Endothelial cell of umbilical vein (primary cell): ENCODE measurements around the gene LRFN2. TPM values are rescaled to one million over a fixed set of nuclear protein-coding genes. Genes with fewer than 3 reads are reported as not detected.

Experiments used
- BruUV-seq: library from RNA; stranded (reverse); fragments of 400-500 nt; replicated peaks from 2 replicates; lab custom pipeline; 2021; lab: Mats Ljungman, UMichigan
- CTCF ChIA-PET: fragments of 300-600, 350-600 bp; sonication (Branson Sonifier 250); formaldehyde crosslinking; loops from one replicate; lab custom pipeline; 2021; ENCODE audit warnings: antibody characterized with exemption, inconsistent platforms; lab: Charles Lee
- POLR2A ChIA-PET: fragments of 300-600, 350-600 bp; sonication (Branson Sonifier 250); formaldehyde crosslinking; loops from one replicate; lab custom pipeline; 2021; ENCODE audit warnings: antibody characterized with exemption, inconsistent platforms; lab: Charles Lee
- DNase-seq: peaks from one replicate; pipeline ENCODE4 v3.0.0-alpha.2; 2011; ENCODE audit warnings: low read depth, low spot score
- FAIRE-seq: peaks from 2 replicates; lab custom pipeline; 2011; peaks lifted over from hg19 to GRCh38; lab: Jason Lieb, UNC
- H2AFZ ChIP-seq: 2 replicates; pipeline ENCODE4 v1.6.0; 2012; ENCODE audit warnings: low read depth, low read length, control low read depth, inconsistent platforms
- H3K27ac ChIP-seq: 2 replicates; pipeline ENCODE4 v1.5.1; 2011; ENCODE audit warnings: low read depth, mild to moderate bottlenecking, control low read depth, low read length, moderate library complexity; ENCODE audit not compliant: insufficient read depth
- H3K27me3 ChIP-seq, 2 experiments: 2 replicates each; pipeline versions ENCODE4 v1.6.0 to v1.6.1; 2011; ENCODE audit warnings: low read length in 2 of 2, mixed read lengths in 1 of 2; ENCODE audit not compliant: control insufficient read depth in 2 of 2, insufficient read depth in 2 of 2
- H3K36me3 ChIP-seq, 2 experiments: 2 replicates in 1 of 2; 3 replicates in 1 of 2; pipeline ENCODE4 v1.5.1; 2011; ENCODE audit warnings: low read length in 2 of 2, mild to moderate bottlenecking in 1 of 2, moderate library complexity in 1 of 2; ENCODE audit not compliant: control insufficient read depth in 2 of 2, insufficient read depth in 2 of 2; ENCODE audit errors: extremely low read depth in 1 of 2
- H3K4me1 ChIP-seq: 3 replicates; pipeline ENCODE4 v1.5.1; 2011; ENCODE audit warnings: mild to moderate bottlenecking, low read length; ENCODE audit not compliant: control insufficient read depth, insufficient read depth; ENCODE audit errors: extremely low read depth
- H3K4me2 ChIP-seq: 2 replicates; pipeline ENCODE4 v1.6.1; 2011; ENCODE audit warnings: low read length, control low read depth, mixed read lengths; ENCODE audit not compliant: insufficient read depth
- H3K4me3 ChIP-seq, 3 experiments: fragments of 200-600 bp in 1 of 3; sonication (generic), shearing (Covaris generic) in 1 of 3; replicated peaks in 1 of 3; 2 replicates each; pipeline ENCODE4 v1.5.1; 2011 to 2016; ENCODE audit warnings: control low read depth in 3 of 3, low read length in 3 of 3, mild to moderate bottlenecking in 2 of 3, inconsistent platforms in 1 of 3, low read depth in 1 of 3, moderate library complexity in 1 of 3; ENCODE audit not compliant: insufficient read depth in 1 of 3
- H3K79me2 ChIP-seq: 2 replicates; pipeline ENCODE4 v1.6.0; 2012; ENCODE audit warnings: low read length, inconsistent platforms; ENCODE audit not compliant: control insufficient read depth, insufficient read depth
- H3K9ac ChIP-seq: replicated peaks from 2 replicates; pipeline ENCODE3; 2011; ENCODE audit warnings: low read length, control low read depth; ENCODE audit not compliant: insufficient read depth; ENCODE audit errors: extremely low read depth
- H3K9me1 ChIP-seq: replicated peaks from 3 replicates; pipeline ENCODE4 v1.6.0; 2011; ENCODE audit warnings: mild to moderate bottlenecking, low read length; ENCODE audit not compliant: control insufficient read depth, insufficient read depth; ENCODE audit errors: extremely low read depth
- H3K9me3 ChIP-seq: replicated peaks from 2 replicates; pipeline ENCODE4 v1.5.1; 2012; ENCODE audit warnings: low read length, inconsistent platforms; ENCODE audit not compliant: control insufficient read depth, insufficient read depth
- H4K20me1 ChIP-seq: replicated peaks from 2 replicates; pipeline ENCODE3; 2011; ENCODE audit warnings: mild to moderate bottlenecking, low read length; ENCODE audit not compliant: control insufficient read depth, insufficient read depth; ENCODE audit errors: extremely low read depth
- EZH2 ChIP-seq: IDR thresholded peaks from 2 replicates; pipeline ENCODE4 v1.6.1; 2012; ENCODE audit warnings: borderline replicate concordance, low read depth, mild to moderate bottlenecking, moderate library complexity, low read length, inconsistent platforms; ENCODE audit not compliant: severe bottlenecking
- FOS ChIP-seq: IDR thresholded peaks from 2 replicates; pipeline ENCODE4 v1.6.1; 2011; ENCODE audit warnings: mild to moderate bottlenecking, low read length, moderate library complexity, borderline replicate concordance; ENCODE audit not compliant: insufficient read depth
- GATA2 ChIP-seq: IDR thresholded peaks from 2 replicates; pipeline ENCODE4 v1.7.0; 2011; ENCODE audit warnings: low read depth, mild to moderate bottlenecking, moderate library complexity, mixed read lengths, low read length; ENCODE audit not compliant: insufficient read length, insufficient read depth
- JUN ChIP-seq: IDR thresholded peaks from 2 replicates; pipeline ENCODE4 v1.6.1; 2011; ENCODE audit warnings: borderline replicate concordance, low read depth; ENCODE audit not compliant: insufficient read length, insufficient read depth
- MYC ChIP-seq: IDR thresholded peaks from one replicate; pipeline ENCODE4 v1.6.1; 2011; ENCODE audit warnings: mild to moderate bottlenecking, low read depth, low read length
- POLR2A ChIP-seq: IDR thresholded peaks from 2 replicates; pipeline ENCODE4 v1.6.1; 2012; ENCODE audit warnings: low read depth, mild to moderate bottlenecking, control low read depth, low read length
- POLR2AphosphoS5 ChIP-seq: IDR thresholded peaks from 2 replicates; pipeline ENCODE4 v1.6.1; 2012; ENCODE audit warnings: low read depth, mild to moderate bottlenecking, control low read depth, low read length, moderate library complexity; ENCODE audit not compliant: insufficient read depth
- dilution Hi-C: fragments of 300-500 bp; cut with MboI; formaldehyde crosslinking; loops from one replicate; pipeline ENCODE4 v1.15.0; 2019; ENCODE audit warnings: low sequenced_read_pairs; ENCODE audit not compliant: extremely low pct_ligation_motif_present
- intact Hi-C: fragments of 100-400 bp; cut with micrococcal nuclease; formaldehyde crosslinking; loops from one replicate; pipeline ENCODE4 v1.10.0; 2022
- polyA plus RNA-seq, 4 experiments: library from polyadenylated mRNA; depleted of rRNA in 3 of 4; stranded (reverse) in 3 of 4; unstranded in 1 of 4; fragments of >200 nt; gene quantifications; 2 replicates each; pipeline versions ENCODE4 v1.2.1 to v1.2.3, GENCODE V29; 2011 to 2012; ENCODE audit warnings: missing spikeins in 1 of 4
- total RNA-seq: library from RNA; stranded (reverse); gene quantifications from 2 replicates; pipeline ENCODE4 v1.2.3, GENCODE V29; 2021
- TF ChIP-seq, protein P1 (sequence below): IDR thresholded peaks from 2 replicates; pipeline ENCODE4 v1.6.1; 2011; ENCODE audit not compliant: insufficient read depth, insufficient read length
- TF ChIP-seq, protein P2 (sequence below), 2 donors: IDR thresholded peaks; 1 replicate in 1 of 2; 2 replicates in 1 of 2; pipeline ENCODE4 v1.5.1; 2011; ENCODE audit warnings: low read length in 2 of 2, mild to moderate bottlenecking in 2 of 2, moderate library complexity in 2 of 2, control low read depth in 1 of 2, inconsistent platforms in 1 of 2, low read depth in 1 of 2; ENCODE audit not compliant: insufficient read depth in 1 of 2; ENCODE audit errors: extremely low read depth in 1 of 2

LRFN2 gene
- total and polyA plus RNA-seq, 2 donors (not counting 3 experiments of a cell fraction or from before 2014, with no cell fraction given) = not detected

DNA sequence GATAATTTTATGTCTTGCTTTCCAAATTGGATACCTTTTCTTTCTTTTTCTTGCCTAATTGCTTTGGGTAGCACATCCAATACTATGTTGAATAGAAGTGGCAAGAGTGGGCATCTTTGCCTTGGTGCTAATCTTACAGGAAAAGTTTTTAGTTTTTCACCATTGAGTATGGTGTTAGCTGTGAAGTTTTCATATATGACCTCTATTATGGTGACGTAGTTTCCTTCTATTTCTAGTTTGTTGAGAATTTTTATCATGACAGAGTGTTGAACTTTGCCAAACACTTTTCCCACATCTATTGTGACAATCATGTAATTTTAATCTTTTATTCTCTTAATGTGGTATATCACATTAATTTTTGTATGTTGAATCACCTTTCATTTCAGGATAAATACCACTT lies 216.1 kb downstream of the LRFN2 start:
- no peaks in the 10 kb centered on the region for H3K27me3 ChIP-seq
- no peak for TF ChIP-seq GATA2
- no peak for TF ChIP-seq POLR2A
- TF ChIP-seq JUN = no peak
- no peak for TF ChIP-seq POLR2AphosphoS5
- TF ChIP-seq, protein P1, sequence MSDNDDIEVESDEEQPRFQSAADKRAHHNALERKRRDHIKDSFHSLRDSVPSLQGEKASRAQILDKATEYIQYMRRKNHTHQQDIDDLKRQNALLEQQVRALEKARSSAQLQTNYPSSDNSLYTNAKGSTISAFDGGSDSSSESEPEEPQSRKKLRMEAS = no peak
- no peak for TF ChIP-seq FOS
- no peak for TF ChIP-seq EZH2
- TF ChIP-seq, protein P2, sequence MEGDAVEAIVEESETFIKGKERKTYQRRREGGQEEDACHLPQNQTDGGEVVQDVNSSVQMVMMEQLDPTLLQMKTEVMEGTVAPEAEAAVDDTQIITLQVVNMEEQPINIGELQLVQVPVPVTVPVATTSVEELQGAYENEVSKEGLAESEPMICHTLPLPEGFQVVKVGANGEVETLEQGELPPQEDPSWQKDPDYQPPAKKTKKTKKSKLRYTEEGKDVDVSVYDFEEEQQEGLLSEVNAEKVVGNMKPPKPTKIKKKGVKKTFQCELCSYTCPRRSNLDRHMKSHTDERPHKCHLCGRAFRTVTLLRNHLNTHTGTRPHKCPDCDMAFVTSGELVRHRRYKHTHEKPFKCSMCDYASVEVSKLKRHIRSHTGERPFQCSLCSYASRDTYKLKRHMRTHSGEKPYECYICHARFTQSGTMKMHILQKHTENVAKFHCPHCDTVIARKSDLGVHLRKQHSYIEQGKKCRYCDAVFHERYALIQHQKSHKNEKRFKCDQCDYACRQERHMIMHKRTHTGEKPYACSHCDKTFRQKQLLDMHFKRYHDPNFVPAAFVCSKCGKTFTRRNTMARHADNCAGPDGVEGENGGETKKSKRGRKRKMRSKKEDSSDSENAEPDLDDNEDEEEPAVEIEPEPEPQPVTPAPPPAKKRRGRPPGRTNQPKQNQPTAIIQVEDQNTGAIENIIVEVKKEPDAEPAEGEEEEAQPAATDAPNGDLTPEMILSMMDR (IDR thresholded peaks at IDR 0.05; ENCODE audit: extremely low read depth in 1 of 2, insufficient read depth in 1 of 2, low read depth in 1 of 2, low read length in 2 of 2) = no peak
- TF ChIP-seq MYC = no peak
- no peak for DNase-seq
- H4K20me1 ChIP-seq = no peaks in the 10 kb centered on the region
- dilution Hi-C loops (no loop called here), intact Hi-C loops (no loop called here)
- no peaks in the 10 kb centered on the region for H3K9me1 ChIP-seq
- POLR2A ChIA-PET = no interaction called here
- CTCF ChIA-PET = no interaction called here
- H3K4me2 ChIP-seq = no peak overlapping the region
- no peak overlapping the region for H3K4me3 ChIP-seq
- no peak for FAIRE-seq
- H3K9ac ChIP-seq = no peak overlapping the region
- H3K79me2 ChIP-seq = no peaks in the 10 kb centered on the region
- no peaks in the 10 kb centered on the region for H3K9me3 ChIP-seq
- no peaks in the 10 kb centered on the region for H3K4me1 ChIP-seq
- no peak overlapping the region for H2AFZ ChIP-seq
- no peaks in the 10 kb centered on the region for H3K36me3 ChIP-seq
- no peak overlapping the region for H3K27ac ChIP-seq
- no TSS peak for BruUV-seq
